ENCODE data around the gene TMEM272. TPM values are rescaled to one million over a fixed set of nuclear protein-coding genes. Genes with fewer than 3 reads are reported as not detected.

The TMEM272 gene
- total RNA-seq, 1 experiment from 2014 or later: not detected

- DNase-seq: no peak
- TF ChIP-seq CTCF (IDR thresholded peaks at IDR 0.05; ENCODE audit: unreplicated experiment): no peak
- BruUV-seq (replicated peaks): no TSS peak
- H3K4me3 Mint-ChIP-seq (ENCODE audit: low read depth, unreplicated experiment): no peak overlapping the region
- CTCF ChIA-PET: interaction anchor here (0.7 kb wide), 1 partner anchor 29 kb away, joined by 3 read pairs; no protein-coding TSS in a partner anchor
- H3K27me3 Mint-ChIP-seq (ENCODE audit: unreplicated experiment): no peaks in the 10 kb centered on the region
- no peak overlapping the region for H3K27ac Mint-ChIP-seq (ENCODE audit: unreplicated experiment)
- H3K4me1 Mint-ChIP-seq (ENCODE audit: low read depth, unreplicated experiment): peaks cover 5% of the 10 kb centered on the region
- no peaks in the 10 kb centered on the region for H3K9me3 Mint-ChIP-seq (ENCODE audit: low read depth, unreplicated experiment)
- intact Hi-C loops (cut with micrococcal nuclease; ENCODE audit: unreplicated experiment): no loop called here
- no peaks in the 10 kb centered on the region for H3K36me3 Mint-ChIP-seq (ENCODE audit: insufficient read depth, unreplicated experiment)
These were observed 58.3 kb downstream of the TMEM272 start for GRCh38 chr13:51786425-51787265.

- Mint-ChIP-seq H3K9me3 (ENCODE audit: low read depth, unreplicated experiment) (no peaks in the 10 kb centered on the region), H3K4me1 (ENCODE audit: low read depth, unreplicated experiment) (peaks cover 7% of the 10 kb centered on the region), H3K27ac (ENCODE audit: unreplicated experiment) (no peak overlapping the region), H3K36me3 (ENCODE audit: insufficient read depth, unreplicated experiment) (no peaks in the 10 kb centered on the region), H3K27me3 (ENCODE audit: unreplicated experiment) (no peaks in the 10 kb centered on the region), H3K4me3 (ENCODE audit: low read depth, unreplicated experiment) (no peak overlapping the region)
- no TSS peak for BruUV-seq (replicated peaks)
- DNase-seq: no peak
- CTCF ChIA-PET: interaction anchor here (0.7 kb wide), 1 partner anchor 142 kb away, joined by 3 read pairs; no protein-coding TSS in a partner anchor
- no peak for TF ChIP-seq CTCF (IDR thresholded peaks at IDR 0.05; ENCODE audit: unreplicated experiment)
- intact Hi-C loops (cut with micrococcal nuclease; ENCODE audit: unreplicated experiment): no loop called here
These were observed 59.1 kb downstream of the TMEM272 start for GRCh38 chr13:51785712-51786424.

- H3K36me3 Mint-ChIP-seq (ENCODE audit: insufficient read depth, unreplicated experiment): no peaks in the 10 kb centered on the region
- CTCF ChIA-PET: no interaction called here
- no peak for DNase-seq
- peaks cover 7% of the 10 kb centered on the region for H3K4me1 Mint-ChIP-seq (ENCODE audit: low read depth, unreplicated experiment)
- H3K27me3 Mint-ChIP-seq (ENCODE audit: unreplicated experiment): no peaks in the 10 kb centered on the region
- H3K9me3 Mint-ChIP-seq (ENCODE audit: low read depth, unreplicated experiment): no peaks in the 10 kb centered on the region
- no TSS peak for BruUV-seq (replicated peaks)
- no peak for TF ChIP-seq CTCF (IDR thresholded peaks at IDR 0.05; ENCODE audit: unreplicated experiment)
- H3K27ac Mint-ChIP-seq (ENCODE audit: unreplicated experiment): no peak overlapping the region
- H3K4me3 Mint-ChIP-seq (ENCODE audit: low read depth, unreplicated experiment): no peak overlapping the region
- intact Hi-C loops (cut with micrococcal nuclease; ENCODE audit: unreplicated experiment): no loop called here
These were observed 60.9 kb downstream of the TMEM272 start for GRCh38 chr13:51784097-51784496.

- H3K9me3 Mint-ChIP-seq (ENCODE audit: low read depth, unreplicated experiment): no peaks in the 10 kb centered on the region
- no TSS peak for BruUV-seq (replicated peaks)
- TF ChIP-seq CTCF (IDR thresholded peaks at IDR 0.05; ENCODE audit: unreplicated experiment): no peak
- H3K27me3 Mint-ChIP-seq (ENCODE audit: unreplicated experiment): no peaks in the 10 kb centered on the region
- no peaks in the 10 kb centered on the region for H3K36me3 Mint-ChIP-seq (ENCODE audit: insufficient read depth, unreplicated experiment)
- CTCF ChIA-PET: no interaction called here
- intact Hi-C loops (cut with micrococcal nuclease; ENCODE audit: unreplicated experiment): no loop called here
- H3K4me3 Mint-ChIP-seq (ENCODE audit: low read depth, unreplicated experiment): no peak overlapping the region
- H3K27ac Mint-ChIP-seq (ENCODE audit: unreplicated experiment): no peak overlapping the region
- DNase-seq: no peak
- peaks cover 7% of the 10 kb centered on the region for H3K4me1 Mint-ChIP-seq (ENCODE audit: low read depth, unreplicated experiment)
These were observed 61.4 kb downstream of the TMEM272 start for GRCh38 chr13:51783428-51784094.
